ENCODE measurements around the gene ETV5.
A peak's percentile ranks its signal among the peaks of the same experiment; 100 is the strongest.

ETV5 gene

DNA sequence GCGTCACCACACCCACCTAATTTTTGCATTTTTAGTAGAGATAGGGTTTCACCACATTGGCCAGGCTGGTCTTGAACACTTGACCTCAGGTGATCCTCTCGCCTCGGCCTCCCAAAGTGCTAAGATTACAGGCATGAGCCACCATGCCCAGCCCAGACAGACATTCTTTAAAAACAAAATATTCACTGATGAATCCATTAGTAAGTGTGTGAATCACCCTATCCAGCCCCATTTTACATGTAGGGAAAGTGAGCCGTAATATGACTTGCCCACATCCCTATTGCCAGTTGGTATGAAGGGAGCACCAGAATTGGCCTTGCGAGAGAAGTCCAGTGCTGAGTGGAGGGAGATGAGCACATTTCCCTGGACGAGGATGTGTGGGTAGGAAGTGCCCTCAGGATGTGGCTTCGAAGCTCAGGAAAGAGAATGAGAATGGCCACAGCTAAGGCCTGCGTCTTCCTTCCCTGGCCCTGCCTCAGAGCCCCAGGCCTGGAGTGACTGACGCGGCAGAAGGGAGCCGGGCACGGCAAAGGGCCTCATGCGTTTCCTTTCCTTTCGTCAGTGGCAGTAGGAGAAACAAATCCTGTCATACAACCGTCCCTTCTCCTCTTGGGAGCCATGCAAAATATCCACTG, 28.3 kb upstream of the ETV5 start:
- DNase-seq (no peak), ATAC-seq (replicated peaks) (no peak)
- Mint-ChIP-seq H3K27me3 (peaks cover 7 to 30% of the 10 kb centered on the region in 2 donors), H3K9me3 (no peaks in the 10 kb centered on the region), H3K36me3 (no peaks in the 10 kb centered on the region), H3K27ac (no peak overlapping the region), H3K4me1 (peaks cover under 1 to 2% of the 10 kb centered on the region in 2 donors), H3K4me3 (no peak overlapping the region)

DNA sequence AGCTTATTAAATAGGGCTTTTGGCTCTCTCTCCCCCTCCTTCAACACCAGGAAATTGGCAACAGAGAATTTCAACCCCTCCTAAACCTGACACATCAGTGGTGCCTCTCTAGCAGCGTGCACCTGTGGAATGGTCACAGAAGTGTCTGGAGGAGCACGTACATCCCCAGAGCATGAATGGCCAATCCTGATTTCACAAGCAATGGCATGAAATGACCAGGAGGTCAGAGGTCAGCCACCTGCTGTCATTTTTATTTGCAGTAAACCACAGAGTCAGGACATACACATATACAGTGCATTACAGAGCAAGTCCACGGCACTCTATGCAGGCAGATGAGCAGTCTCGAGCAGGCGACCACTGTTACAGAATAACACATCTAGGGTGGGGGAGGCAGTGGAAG, 25.1 kb upstream of the ETV5 start:
- peaks cover 0 to 4% of the 10 kb centered on the region in 2 donors for H3K4me1 Mint-ChIP-seq
- no peak for DNase-seq
- H3K4me3 Mint-ChIP-seq = no peak overlapping the region
- H3K36me3 Mint-ChIP-seq = no peaks in the 10 kb centered on the region
- no peak for ATAC-seq (replicated peaks)
- no peak overlapping the region for H3K27ac Mint-ChIP-seq
- H3K9me3 Mint-ChIP-seq = no peaks in the 10 kb centered on the region
- H3K27me3 Mint-ChIP-seq = peaks cover 12 to 27% of the 10 kb centered on the region in 2 donors

DNA sequence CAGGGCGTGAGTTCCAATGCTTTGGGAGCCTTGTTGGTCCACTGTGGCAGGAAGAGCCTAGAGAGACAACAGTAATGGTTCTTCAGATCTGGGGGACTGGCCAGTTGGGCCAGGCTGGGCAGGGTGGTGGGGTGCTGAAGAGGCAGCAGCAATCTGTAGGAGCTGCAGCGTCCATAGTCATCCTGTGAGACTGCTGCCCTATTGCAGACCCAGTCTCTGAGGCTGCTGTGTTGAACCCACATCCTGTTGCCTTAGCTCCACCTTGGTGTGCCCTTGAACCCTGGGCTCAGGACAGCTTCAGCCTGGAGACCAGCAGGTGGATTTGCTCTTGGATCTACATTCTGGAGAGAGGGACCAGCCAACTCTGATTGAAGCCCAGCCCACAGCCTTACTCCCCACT, 23.6 kb upstream of the ETV5 start:
- Mint-ChIP-seq H3K4me1 (peaks cover 0 to 2% of the 10 kb centered on the region in 2 donors), H3K4me3 (no peak overlapping the region), H3K36me3 (no peaks in the 10 kb centered on the region), H3K27me3 (peaks cover 5 to 25% of the 10 kb centered on the region in 2 donors), H3K9me3 (no peaks in the 10 kb centered on the region), H3K27ac (peak overlapping the region; percentile 63)
- no peak for ATAC-seq (replicated peaks)
- no peak for DNase-seq

DNA sequence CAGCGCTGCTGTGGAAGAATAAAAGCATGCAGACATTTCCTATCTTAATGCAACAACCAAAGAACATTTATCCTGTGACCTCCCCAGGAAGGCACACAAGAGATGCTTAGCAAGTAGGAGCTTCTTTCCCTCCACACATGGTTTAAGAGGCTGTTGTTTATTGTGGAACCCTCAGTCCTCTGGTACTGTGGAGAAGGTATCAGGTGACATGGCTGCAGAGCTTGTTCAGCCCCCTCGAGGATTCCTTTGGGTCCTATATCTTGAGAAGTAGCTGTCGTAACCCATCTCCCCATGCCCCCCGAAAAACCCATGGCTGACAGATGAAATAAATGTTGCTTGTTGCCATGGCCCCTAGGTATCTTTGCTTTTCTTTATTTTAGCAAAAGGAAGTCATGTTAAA, 20.3 kb upstream of the ETV5 start:
- DNase-seq = no peak
- H3K36me3 Mint-ChIP-seq = no peaks in the 10 kb centered on the region
- H3K4me1 Mint-ChIP-seq = peaks cover 0 to 2% of the 10 kb centered on the region in 2 donors
- H3K27ac Mint-ChIP-seq = no peak overlapping the region
- H3K4me3 Mint-ChIP-seq = no peak overlapping the region
- ATAC-seq (replicated peaks) = no peak
- no peaks in the 10 kb centered on the region for H3K9me3 Mint-ChIP-seq
- H3K27me3 Mint-ChIP-seq = peaks cover 18 to 38% of the 10 kb centered on the region in 2 donors

DNA sequence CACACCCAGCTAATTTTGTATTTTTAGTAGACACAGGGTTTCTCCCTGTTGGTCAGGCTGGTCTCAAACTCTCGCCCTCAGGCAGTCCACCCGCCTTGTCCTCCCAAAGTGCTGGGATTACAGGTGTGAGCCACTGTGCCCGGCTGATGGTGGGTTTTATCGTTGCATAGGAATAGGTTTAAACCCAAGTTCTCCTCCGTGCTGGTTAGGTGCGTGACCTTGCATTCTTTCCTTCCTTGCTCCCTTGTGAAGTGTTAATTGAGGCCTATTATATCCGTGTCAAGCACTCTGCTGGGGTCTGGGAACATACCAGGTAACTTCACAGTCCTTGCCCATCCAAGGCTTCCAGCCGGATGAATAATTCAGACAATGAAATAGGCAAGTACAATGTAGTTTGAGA, 19.3 kb upstream of the ETV5 start:
- H3K4me1 Mint-ChIP-seq = peaks cover 0 to 2% of the 10 kb centered on the region in 2 donors
- H3K27me3 Mint-ChIP-seq = peaks cover 18 to 39% of the 10 kb centered on the region in 2 donors
- DNase-seq = no peak
- H3K36me3 Mint-ChIP-seq = no peaks in the 10 kb centered on the region
- no peaks in the 10 kb centered on the region for H3K9me3 Mint-ChIP-seq
- no peak overlapping the region for H3K27ac Mint-ChIP-seq
- no peak overlapping the region for H3K4me3 Mint-ChIP-seq
- ATAC-seq (replicated peaks) = no peak

DNA sequence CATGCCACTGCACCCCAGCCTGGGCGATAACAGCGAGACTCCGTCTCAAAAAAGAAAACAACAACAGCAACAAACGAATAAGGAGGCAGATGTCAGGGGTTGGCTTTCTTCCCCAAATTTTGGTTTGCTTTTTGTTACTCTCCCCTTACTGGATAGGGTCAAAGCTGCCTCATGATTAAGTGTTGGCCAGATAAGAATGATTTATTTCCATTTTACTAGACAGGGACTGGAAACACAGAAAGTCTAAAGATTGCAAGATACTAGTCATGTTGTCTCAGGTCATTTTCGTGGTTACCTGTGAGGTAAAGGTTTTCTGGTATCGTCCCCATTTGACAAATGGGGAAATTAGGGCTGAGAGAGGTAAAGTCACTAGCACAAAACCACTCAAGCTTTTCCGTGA, 18.6 kb upstream of the ETV5 start:
- H3K27ac Mint-ChIP-seq = no peak overlapping the region
- peaks cover 0 to 2% of the 10 kb centered on the region in 2 donors for H3K4me1 Mint-ChIP-seq
- DNase-seq (no peak), ATAC-seq (replicated peaks) (peak in 1 of 2 donors; percentile 36)
- H3K27me3 Mint-ChIP-seq = peaks cover 21 to 32% of the 10 kb centered on the region in 2 donors
- H3K36me3 Mint-ChIP-seq = no peaks in the 10 kb centered on the region
- H3K9me3 Mint-ChIP-seq = no peaks in the 10 kb centered on the region
- H3K4me3 Mint-ChIP-seq = no peak overlapping the region

DNA sequence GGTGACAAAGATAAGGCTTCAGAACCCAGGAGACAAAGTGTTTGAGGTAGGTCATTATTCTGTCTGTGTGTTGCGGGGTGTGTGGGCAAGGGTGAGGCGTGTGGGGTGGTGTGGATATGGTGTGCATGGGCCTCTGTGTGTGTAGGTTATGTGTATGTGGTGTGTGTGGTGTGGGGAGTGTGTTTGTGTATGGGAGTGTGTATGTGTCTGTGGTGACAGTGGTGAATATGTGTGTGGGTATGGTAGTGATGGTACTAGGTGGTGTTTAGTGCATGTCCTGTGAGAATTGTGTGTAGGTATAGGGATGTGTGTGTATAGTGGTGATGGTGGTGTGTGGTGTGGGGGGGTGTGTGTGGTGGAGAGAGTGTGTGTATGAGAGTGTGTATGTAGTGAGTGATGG, 16.2 kb upstream of the ETV5 start:
- Mint-ChIP-seq H3K9me3 (no peaks in the 10 kb centered on the region), H3K36me3 (no peaks in the 10 kb centered on the region), H3K27me3 (peaks cover 28 to 34% of the 10 kb centered on the region in 2 donors), H3K4me3 (no peak overlapping the region), H3K27ac (no peak overlapping the region), H3K4me1 (no peaks in the 10 kb centered on the region)
- no peak for DNase-seq
- no peak for ATAC-seq (replicated peaks)

DNA sequence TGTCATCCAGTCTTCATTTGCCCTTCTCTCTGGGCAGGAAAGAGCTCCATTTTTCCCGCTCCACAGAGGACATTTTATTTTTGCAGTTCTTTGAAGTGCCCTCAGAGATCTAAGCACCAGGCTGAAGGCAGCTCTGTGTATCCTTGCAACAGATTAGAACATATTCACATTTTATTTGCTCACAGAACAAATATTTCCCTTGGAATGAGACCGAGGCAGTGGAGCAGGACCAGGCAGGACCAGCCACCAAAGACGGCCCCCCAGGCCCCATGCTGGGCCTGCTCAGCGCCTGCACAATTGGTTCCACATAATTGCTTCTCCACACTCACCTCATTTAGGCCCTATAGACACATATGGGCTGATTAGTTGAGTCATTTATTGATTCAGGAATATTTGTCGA, 15.7 kb upstream of the ETV5 start:
- DNase-seq = no peak
- Mint-ChIP-seq H3K9me3 (no peaks in the 10 kb centered on the region), H3K27me3 (peaks cover 33 to 39% of the 10 kb centered on the region in 2 donors), H3K4me3 (no peak overlapping the region), H3K4me1 (no peaks in the 10 kb centered on the region), H3K36me3 (no peaks in the 10 kb centered on the region), H3K27ac (no peak overlapping the region)
- no peak for ATAC-seq (replicated peaks)

DNA sequence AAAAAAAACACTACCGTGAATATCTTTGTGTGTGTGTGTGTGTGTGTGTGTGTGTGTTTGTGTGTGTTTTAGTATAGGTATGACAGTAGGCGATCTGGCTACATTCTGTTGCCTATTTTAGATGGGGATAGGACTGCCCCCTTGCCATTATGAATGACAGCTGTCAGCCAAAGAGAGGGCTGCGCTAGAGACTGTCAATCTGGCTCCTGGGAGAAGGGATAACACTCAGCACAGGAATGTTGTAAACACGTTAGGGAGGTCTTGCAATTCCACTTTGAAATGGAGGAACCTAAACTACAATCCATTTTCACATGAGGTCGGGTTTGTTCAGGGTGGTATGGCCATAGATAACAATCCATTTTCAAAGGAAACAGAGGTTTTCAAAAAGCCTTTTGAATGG, 14.1 kb upstream of the ETV5 start:
- DNase-seq (no peak), ATAC-seq (replicated peaks) (no peak)
- no peaks in the 10 kb centered on the region for H3K9me3 Mint-ChIP-seq
- H3K4me1 Mint-ChIP-seq = peaks cover 0 to 1% of the 10 kb centered on the region in 2 donors
- no peak overlapping the region for H3K27ac Mint-ChIP-seq
- H3K36me3 Mint-ChIP-seq = no peaks in the 10 kb centered on the region
- peaks cover 49 to 52% of the 10 kb centered on the region in 2 donors for H3K27me3 Mint-ChIP-seq
- H3K4me3 Mint-ChIP-seq = no peak overlapping the region

DNA sequence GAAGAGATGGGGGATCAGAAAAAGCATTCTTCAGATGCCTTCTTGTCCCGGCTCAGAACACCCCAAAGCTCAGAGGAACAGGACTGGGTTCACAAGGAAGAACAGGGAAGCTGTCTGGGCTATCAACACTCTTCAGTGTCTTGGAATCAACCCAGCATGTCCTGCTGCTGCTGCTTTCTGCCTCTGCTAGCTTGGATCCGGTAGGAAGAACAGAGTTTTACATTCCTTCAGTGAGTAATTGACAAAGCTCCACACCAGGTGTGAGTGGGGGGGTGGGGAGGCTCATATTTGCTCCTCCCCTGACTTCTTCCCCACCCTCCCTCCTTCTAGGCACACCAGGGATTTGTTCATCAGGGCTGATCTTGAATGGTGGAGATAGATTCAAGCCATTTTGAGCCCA, 13.1 kb upstream of the ETV5 start:
- ATAC-seq (replicated peaks) (no peak), DNase-seq (no peak)
- Mint-ChIP-seq H3K36me3 (no peaks in the 10 kb centered on the region), H3K4me1 (peaks cover 0 to 1% of the 10 kb centered on the region in 2 donors), H3K27ac (no peak overlapping the region), H3K9me3 (no peaks in the 10 kb centered on the region), H3K4me3 (no peak overlapping the region), H3K27me3 (peaks cover 55 to 61% of the 10 kb centered on the region in 2 donors)

DNA sequence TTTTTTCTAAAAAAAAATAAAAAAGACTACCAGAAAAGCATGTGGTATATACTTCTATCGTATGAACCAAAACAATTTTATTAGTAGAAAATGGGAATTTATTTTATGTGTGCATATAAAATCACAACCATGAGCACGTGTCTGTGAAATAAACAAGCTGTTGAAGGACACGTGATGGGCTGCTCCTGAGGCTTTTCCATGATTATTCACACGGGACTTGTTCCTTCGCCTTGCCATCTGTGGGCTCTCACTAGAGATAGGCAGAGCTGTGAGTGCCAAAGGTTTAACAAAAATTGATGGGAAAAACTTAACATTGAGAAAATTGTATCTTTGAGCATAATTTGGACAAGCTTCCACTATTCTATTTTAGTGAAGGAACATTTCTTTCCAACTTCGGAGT, 12.4 kb upstream of the ETV5 start:
- Mint-ChIP-seq H3K36me3 (no peaks in the 10 kb centered on the region), H3K4me3 (no peak overlapping the region), H3K4me1 (peaks cover 0 to 1% of the 10 kb centered on the region in 2 donors), H3K27ac (no peak overlapping the region), H3K27me3 (peaks cover 61% of the 10 kb centered on the region in 2 donors), H3K9me3 (no peaks in the 10 kb centered on the region)
- DNase-seq (no peak), ATAC-seq (replicated peaks) (no peak)

DNA sequence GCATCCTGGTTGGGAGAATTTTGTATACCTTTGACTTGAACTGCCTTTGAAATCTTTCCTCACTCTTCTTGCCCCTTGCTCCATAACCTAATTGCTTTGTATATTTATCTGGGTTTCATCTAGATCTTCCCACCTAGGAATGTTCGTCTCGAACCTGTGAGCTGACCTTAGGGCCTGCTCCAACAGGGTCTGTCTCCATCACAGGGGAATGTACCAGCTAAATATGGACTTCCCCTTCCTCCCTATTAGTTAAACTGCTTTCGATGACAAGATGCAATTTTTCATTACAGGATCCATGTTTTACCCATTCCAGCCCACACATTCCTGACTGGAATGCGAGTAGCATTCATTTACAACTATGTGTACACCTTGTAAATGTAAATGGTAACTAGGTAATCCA, 10.6 kb upstream of the ETV5 start:
- Mint-ChIP-seq H3K9me3 (no peaks in the 10 kb centered on the region), H3K36me3 (no peaks in the 10 kb centered on the region), H3K4me3 (no peak overlapping the region), H3K4me1 (peaks cover 0 to 1% of the 10 kb centered on the region in 2 donors), H3K27ac (peak overlapping the region; percentile 76), H3K27me3 (peaks cover 63 to 68% of the 10 kb centered on the region in 2 donors)
- ATAC-seq (replicated peaks) = no peak
- DNase-seq = no peak

DNA sequence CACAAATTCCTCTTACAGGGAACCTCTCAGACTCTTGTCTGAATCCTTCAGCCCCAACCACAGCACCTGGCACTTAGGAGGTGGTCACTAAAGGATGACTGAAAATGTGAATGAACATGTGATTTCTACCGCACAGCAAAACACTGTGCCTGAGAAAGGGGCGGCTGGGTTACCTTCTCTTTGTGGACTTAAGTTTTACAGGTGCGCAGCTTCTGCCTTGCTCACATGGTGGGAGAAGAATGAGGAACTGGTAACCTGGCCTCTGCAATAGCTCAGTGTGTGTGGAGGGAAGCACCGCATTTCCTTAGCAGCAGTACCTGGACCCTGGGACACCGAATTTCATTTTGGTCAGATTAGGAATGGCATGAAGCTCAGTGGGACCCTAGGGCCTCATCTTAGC, 9.8 kb upstream of the ETV5 start:
- H3K27ac Mint-ChIP-seq = no peak overlapping the region
- no peaks in the 10 kb centered on the region for H3K9me3 Mint-ChIP-seq
- peaks cover 67 to 70% of the 10 kb centered on the region in 2 donors for H3K27me3 Mint-ChIP-seq
- no peak overlapping the region for H3K4me3 Mint-ChIP-seq
- H3K36me3 Mint-ChIP-seq = no peaks in the 10 kb centered on the region
- ATAC-seq (replicated peaks) (no peak), DNase-seq (no peak)
- peaks cover 0 to 1% of the 10 kb centered on the region in 2 donors for H3K4me1 Mint-ChIP-seq

DNA sequence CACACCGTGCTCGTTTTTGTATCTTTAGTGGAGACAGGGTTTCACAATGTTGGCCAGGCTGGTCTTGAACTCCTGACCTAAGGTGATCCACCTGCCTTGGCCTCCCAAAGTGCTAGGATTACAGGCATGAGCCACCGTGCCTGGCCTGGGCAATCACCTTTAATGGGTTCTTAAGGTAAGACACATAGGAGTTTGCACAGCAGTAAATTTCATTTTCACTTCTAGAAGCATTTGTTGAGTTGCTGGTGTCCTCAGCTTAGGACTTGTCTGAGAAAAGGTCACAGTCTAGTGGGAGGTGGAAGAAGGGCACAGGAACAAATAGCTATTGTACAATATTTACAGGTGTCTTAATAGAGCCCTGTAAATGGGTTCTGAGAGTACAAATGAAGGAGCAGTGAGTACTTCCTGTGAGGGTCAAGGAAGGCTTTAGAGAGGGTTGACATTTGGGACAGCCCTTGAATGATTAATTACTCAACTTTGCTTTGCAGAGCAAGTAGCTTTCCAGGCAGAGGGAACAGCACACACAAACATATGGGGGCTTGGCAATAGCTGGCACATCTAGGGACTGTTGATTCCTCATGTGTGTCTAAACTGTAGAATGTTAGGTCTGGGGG, 8.7 kb upstream of the ETV5 start:
- no peaks in the 10 kb centered on the region for H3K9me3 Mint-ChIP-seq
- H3K4me1 Mint-ChIP-seq = peaks cover 0 to 1% of the 10 kb centered on the region in 2 donors
- H3K27me3 Mint-ChIP-seq = peaks cover 74 to 81% of the 10 kb centered on the region in 2 donors

DNA sequence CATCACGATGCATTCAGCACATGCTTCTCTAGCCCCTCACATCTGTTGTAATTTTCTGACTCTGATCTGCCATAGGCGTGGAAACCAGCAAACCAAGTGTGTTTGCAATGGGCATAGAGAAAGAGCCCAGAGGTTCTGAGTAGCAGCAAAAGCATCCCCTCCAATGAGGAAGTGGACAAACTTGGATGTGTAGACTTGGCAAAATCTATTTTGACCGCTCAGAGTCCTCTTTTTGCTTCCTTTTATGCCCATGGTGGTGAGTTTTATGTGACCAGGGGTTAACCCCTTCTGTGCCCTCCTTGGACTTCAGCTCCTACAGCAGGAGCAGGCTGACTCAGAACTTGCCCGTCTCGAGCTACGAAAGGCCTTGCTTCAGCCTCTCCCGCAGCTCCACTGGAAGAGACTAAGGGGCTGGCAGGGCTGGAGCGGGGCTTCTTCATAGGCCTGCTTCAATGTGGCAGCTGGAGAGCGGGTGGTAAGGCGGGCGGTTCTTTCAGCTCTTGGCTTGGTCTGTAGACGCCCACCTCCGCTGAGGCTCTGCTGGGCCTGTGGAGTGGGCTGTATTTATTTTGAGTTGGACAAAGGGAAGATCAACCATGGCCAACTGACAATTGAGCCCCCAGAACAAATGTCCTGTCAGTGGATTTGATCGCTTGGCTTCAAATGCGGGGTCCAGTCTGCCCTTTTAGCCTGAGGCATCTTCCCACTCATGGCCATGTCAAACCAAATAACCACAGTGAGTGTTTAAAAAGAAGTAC, 6.5 kb upstream of the ETV5 start:
- peaks cover 85 to 88% of the 10 kb centered on the region in 2 donors for H3K27me3 Mint-ChIP-seq
- peaks cover 10 to 13% of the 10 kb centered on the region in 2 donors for H3K4me1 Mint-ChIP-seq
- ATAC-seq (replicated peaks) (no peak), DNase-seq (no peak)
- H3K4me3 Mint-ChIP-seq = no peak overlapping the region
- H3K9me3 Mint-ChIP-seq = no peaks in the 10 kb centered on the region
- H3K36me3 Mint-ChIP-seq = no peaks in the 10 kb centered on the region
- no peak overlapping the region for H3K27ac Mint-ChIP-seq

More for the DNA sequence above, 8.7 kb upstream of the ETV5 start:
- Mint-ChIP-seq H3K4me3 (no peak overlapping the region), H3K36me3 (no peaks in the 10 kb centered on the region), H3K27ac (no peak overlapping the region)
- DNase-seq (no peak), ATAC-seq (replicated peaks) (no peak)

Data from stimulated activated naive B cell treated with anti-CD40 and anti-IgM and Interleukin-4, amounts not matched to agents 10 μg/mL and 1 μg/mL and 100 μg/mL, for 72 hours (primary cell).